ENCODE measurements around the gene ATP6V0C. TPM values are rescaled to one million over a fixed set of nuclear protein-coding genes. Genes with fewer than 3 reads are reported as not detected.
"Not testable (repeated sequence)": the region's sequence is repeated elsewhere in the genome, so short reads cannot be mapped to it uniquely, and the experiment has no call there.

ATP6V0C gene
- polyA plus RNA-seq, 1 donor from 2014 or later = 100 TPM

GRCh38 chr16:2479996-2480395, 33.8 kb upstream of the ATP6V0C start:
- not testable (repeated sequence) for H2AFZ ChIP-seq (ENCODE audit: low read depth, low read length); H3K9me2 ChIP-seq (ENCODE audit: insufficient read depth, low read length); H3K27ac ChIP-seq (ENCODE audit: low read length); H4K20me1 ChIP-seq (ENCODE audit: insufficient read depth); H3F3A ChIP-seq (ENCODE audit: insufficient read depth, low read length, poor library complexity, severe bottlenecking); H3K79me2 ChIP-seq (replicated peaks; ENCODE audit: insufficient read depth, low read length); H3K9me3 ChIP-seq (ENCODE audit: low read length); H3K36me3 ChIP-seq (ENCODE audit: insufficient read depth, low read length); H3K4me3 ChIP-seq (ENCODE audit: low read length); H3K4me2 ChIP-seq (ENCODE audit: low read length); H3K9ac ChIP-seq (ENCODE audit: low read length); H3K27me3 ChIP-seq (ENCODE audit: insufficient read depth, low read depth, low read length)

GRCh38 chr16:2480948-2481347, 32.8 kb upstream of the ATP6V0C start:
- no peak overlapping the region for H3K4me3 ChIP-seq (ENCODE audit: low read length)
- H3K9me3 ChIP-seq (ENCODE audit: low read length) = no peaks in the 10 kb centered on the region
- no peaks in the 10 kb centered on the region for H4K20me1 ChIP-seq (ENCODE audit: insufficient read depth)
- no peaks in the 10 kb centered on the region for H3F3A ChIP-seq (ENCODE audit: insufficient read depth, low read length, poor library complexity, severe bottlenecking)
- no peak overlapping the region for H3K27ac ChIP-seq (ENCODE audit: low read length)
- H3K36me3 ChIP-seq (ENCODE audit: insufficient read depth, low read length) = no peaks in the 10 kb centered on the region
- H2AFZ ChIP-seq (ENCODE audit: low read depth, low read length) = no peak overlapping the region
- TF ChIP-seq CTCF (IDR thresholded peaks at IDR 0.05; ENCODE audit: poor library complexity, severe bottlenecking) = no peak
- TF ChIP-seq TAF1 (IDR thresholded peaks at IDR 0.05; ENCODE audit: low read depth) = no peak
- no peak for TF ChIP-seq EZH2 (IDR thresholded peaks at IDR 0.05; ENCODE audit: borderline replicate concordance, insufficient read depth, low read length, poor library complexity, severe bottlenecking)
- no peak for TF ChIP-seq SMC3 (conservative IDR thresholded peaks at IDR 0.05; ENCODE audit: poor library complexity)
- TF ChIP-seq REST (IDR thresholded peaks at IDR 0.05; ENCODE audit: borderline replicate concordance) = no peak
- no peak for TF ChIP-seq EP300 (conservative IDR thresholded peaks at IDR 0.05; ENCODE audit: poor library complexity, severe bottlenecking)
- TF ChIP-seq MXI1 (conservative IDR thresholded peaks at IDR 0.05; ENCODE audit: poor library complexity, severe bottlenecking) = no peak
- H3K9me2 ChIP-seq (ENCODE audit: insufficient read depth, low read length) = no peaks in the 10 kb centered on the region
- peaks cover 8% of the 10 kb centered on the region for H3K79me2 ChIP-seq (replicated peaks; ENCODE audit: insufficient read depth, low read length)
- no peaks in the 10 kb centered on the region for H3K27me3 ChIP-seq (ENCODE audit: insufficient read depth, low read depth, low read length)
- H3K4me2 ChIP-seq (ENCODE audit: low read length) = no peak overlapping the region
- H3K9ac ChIP-seq (ENCODE audit: low read length) = no peak overlapping the region

GRCh38 chr16:2481676-2482075, 32.1 kb upstream of the ATP6V0C start:
- Histone ChIP-seq H3K4me3 (ENCODE audit: low read length) (no peak overlapping the region), H3K9me3 (ENCODE audit: low read length) (no peaks in the 10 kb centered on the region), H3K9me2 (ENCODE audit: insufficient read depth, low read length) (no peaks in the 10 kb centered on the region), H2AFZ (ENCODE audit: low read depth, low read length) (no peak overlapping the region), H3K36me3 (ENCODE audit: insufficient read depth, low read length) (no peaks in the 10 kb centered on the region), H4K20me1 (ENCODE audit: insufficient read depth) (no peaks in the 10 kb centered on the region), H3K4me2 (ENCODE audit: low read length) (no peak overlapping the region), H3F3A (ENCODE audit: insufficient read depth, low read length, poor library complexity, severe bottlenecking) (no peaks in the 10 kb centered on the region), H3K27ac (ENCODE audit: low read length) (no peak overlapping the region), H3K9ac (ENCODE audit: low read length) (no peak overlapping the region), H3K27me3 (ENCODE audit: insufficient read depth, low read depth, low read length) (no peaks in the 10 kb centered on the region), H3K79me2 (replicated peaks; ENCODE audit: insufficient read depth, low read length) (peaks cover 4% of the 10 kb centered on the region)
- no peak for TF ChIP-seq EZH2 (IDR thresholded peaks at IDR 0.05; ENCODE audit: borderline replicate concordance, insufficient read depth, low read length, poor library complexity, severe bottlenecking)
- no peak for TF ChIP-seq MXI1 (conservative IDR thresholded peaks at IDR 0.05; ENCODE audit: poor library complexity, severe bottlenecking)
- TF ChIP-seq EP300 (conservative IDR thresholded peaks at IDR 0.05; ENCODE audit: poor library complexity, severe bottlenecking) = no peak
- TF ChIP-seq TAF1 (IDR thresholded peaks at IDR 0.05; ENCODE audit: low read depth) = no peak
- TF ChIP-seq REST (IDR thresholded peaks at IDR 0.05; ENCODE audit: borderline replicate concordance) = no peak
- TF ChIP-seq SMC3 (conservative IDR thresholded peaks at IDR 0.05; ENCODE audit: poor library complexity) = no peak
- no peak for TF ChIP-seq POLR2AphosphoS5 (IDR thresholded peaks at IDR 0.05)
- no peak for TF ChIP-seq RAD21 (conservative IDR thresholded peaks at IDR 0.05)
- no peak for TF ChIP-seq CTCF (IDR thresholded peaks at IDR 0.05; ENCODE audit: poor library complexity, severe bottlenecking)

Measured in neural cell (in vitro differentiated cells).